Spleen (tissue), 11 donors: ENCODE data around the gene CRIP1. TPM values are rescaled to one million over a fixed set of nuclear protein-coding genes. Genes with fewer than 3 reads are reported as not detected.
A peak's percentile ranks its signal among the peaks of the same experiment; 100 is the strongest.

Source experiments
- DNase-seq: peaks from one replicate; pipeline ENCODE4 v3.0.0-alpha.2; 2020
- H3K27ac ChIP-seq, 8 donors: fragments of 200-600 bp; sonication (generic) in 7 of 8; 1 replicate in 4 of 8; 2 replicates in 4 of 8; pipeline versions ENCODE4 v1.5.0 to v1.8.0; 2016 to 2021; ENCODE audit warnings: inconsistent platforms in 4 of 8, mild to moderate bottlenecking in 4 of 8, moderate library complexity in 1 of 8
- H3K27me3 ChIP-seq, 7 donors: fragments of 200-600 bp; sonication (generic) in 6 of 7; replicated peaks in 1 of 7; 1 replicate in 4 of 7; 2 replicates in 3 of 7; pipeline versions ENCODE4 v1.5.0 to v1.8.0; 2016 to 2021; ENCODE audit warnings: inconsistent platforms in 3 of 7, mild to moderate bottlenecking in 1 of 7
- H3K36me3 ChIP-seq, 6 donors: fragments of 200-600 bp; sonication (generic) in 5 of 6; 1 replicate in 4 of 6; 2 replicates in 2 of 6; pipeline versions ENCODE4 v1.5.0 to v1.8.0; 2016 to 2021; ENCODE audit warnings: inconsistent platforms in 2 of 6
- H3K4me1 ChIP-seq, 6 donors: fragments of 200-600 bp; sonication (generic) in 5 of 6; 1 replicate in 3 of 6; 2 replicates in 3 of 6; pipeline versions ENCODE4 v1.5.0 to v1.8.0; 2016 to 2021; ENCODE audit warnings: inconsistent platforms in 3 of 6
- H3K4me3 ChIP-seq, 8 donors: fragments of 200-600 bp; sonication (generic) in 7 of 8; 1 replicate in 4 of 8; 2 replicates in 4 of 8; pipeline versions ENCODE4 v1.5.0 to v1.8.0; 2016 to 2021; ENCODE audit warnings: inconsistent platforms in 4 of 8, mild to moderate bottlenecking in 4 of 8, moderate library complexity in 2 of 8
- H3K9me3 ChIP-seq, 8 donors: fragments of 200-600 bp; sonication (generic) in 7 of 8; 1 replicate in 4 of 8; 2 replicates in 4 of 8; pipeline versions ENCODE4 v1.5.0 to v1.8.0; 2016 to 2021; ENCODE audit warnings: inconsistent platforms in 4 of 8
- POLR2A ChIP-seq, 3 donors: fragments of 450-650 bp; IDR thresholded peaks; one replicate each; pipeline ENCODE4 v1.5.1; 2017; ENCODE audit warnings: antibody characterized with exemption in 3 of 3, mild to moderate bottlenecking in 1 of 3
- POLR2AphosphoS5 ChIP-seq, 3 donors: sonication (generic); formaldehyde crosslinking; IDR thresholded peaks; one replicate each; pipeline ENCODE4 v1.5.1; 2017; ENCODE audit warnings: antibody characterized with exemption in 3 of 3
- WGBS, 5 donors: extraction: QIAGEN DNeasy Blood & Tissue Kit in 3 of 5; methylation state at CpG; one replicate each; pipeline versions ENCODE4 v1.1.5 to v1.1.7; 2013 to 2018; 5-methylcytosine and 5-hydroxymethylcytosine counted together
- intact Hi-C: fragments of 100-400 bp; cut with DNase I; formaldehyde crosslinking; loops from one replicate; pipeline ENCODE4 v1.15.0; 2023; ENCODE audit warnings: low total_unique reads
- polyA plus RNA-seq, 3 donors: library from polyadenylated mRNA; stranded (reverse); fragments of 200-250 nt; gene quantifications; one replicate each; pipeline ENCODE4 v1.2.1, GENCODE V29; 2013
- total RNA-seq, 7 donors: library from RNA; depleted of rRNA in 3 of 7; stranded (reverse); fragments of >200 nt in 3 of 7; fragmentation: NEBNext Ultra II Directional in 4 of 7; extraction: Animal tissue kit (Norgen Biotek cat#: 25700) in 4 of 7; gene quantifications; one replicate each; pipeline versions ENCODE4 v1.1.0 to v1.2.1, GENCODE V29; 2016 to 2021
- TF ChIP-seq, protein P1 (sequence below), 11 experiments: fragments of 200-600 bp in 7 of 11; fragments of 450-650 bp in 4 of 11; sonication (generic) in 4 of 11; IDR thresholded peaks in 8 of 11; conservative IDR thresholded peaks in 3 of 11; 1 replicate in 7 of 11; 2 replicates in 4 of 11; pipeline versions ENCODE4 v1.4.0 to v1.8.0; 2016 to 2021; ENCODE audit warnings: antibody characterized with exemption in 11 of 11, inconsistent platforms in 4 of 11, mild to moderate bottlenecking in 1 of 11
- donor health status: healthy with polysubstance abuse.
- donor health status: DM: no; HTN: no; CAD: no; lungs with moderate emphysema.
- donor health status: DM: no; HTN: no; CAD: no.
- donor health status: Bipolar disorder and iron deficiency.
- donor health status: healthy.
- donor health status: DM: no; HTN: no; CAD: no.
- donor health status: DM: yes; HTN: yes; CAD: no.

Gene CRIP1
- total and polyA plus RNA-seq, 10 donors = 20.5 to 349 (median 65.3) TPM

GRCh38 chr14:105534586-105534985, 47.9 kb downstream of the CRIP1 start:
- Histone ChIP-seq H3K4me1 (peaks cover 8 to 50% (median 32%) of the 10 kb centered on the region in 6 donors), H3K9me3 (no peaks in the 10 kb centered on the region), H3K27me3 (peaks cover 0 to 57% (median 7%) of the 10 kb centered on the region in 7 donors), H3K4me3 (no peak overlapping the region), H3K27ac (no peak overlapping the region), H3K36me3 (no peaks in the 10 kb centered on the region)
- TF ChIP-seq, protein P1, sequence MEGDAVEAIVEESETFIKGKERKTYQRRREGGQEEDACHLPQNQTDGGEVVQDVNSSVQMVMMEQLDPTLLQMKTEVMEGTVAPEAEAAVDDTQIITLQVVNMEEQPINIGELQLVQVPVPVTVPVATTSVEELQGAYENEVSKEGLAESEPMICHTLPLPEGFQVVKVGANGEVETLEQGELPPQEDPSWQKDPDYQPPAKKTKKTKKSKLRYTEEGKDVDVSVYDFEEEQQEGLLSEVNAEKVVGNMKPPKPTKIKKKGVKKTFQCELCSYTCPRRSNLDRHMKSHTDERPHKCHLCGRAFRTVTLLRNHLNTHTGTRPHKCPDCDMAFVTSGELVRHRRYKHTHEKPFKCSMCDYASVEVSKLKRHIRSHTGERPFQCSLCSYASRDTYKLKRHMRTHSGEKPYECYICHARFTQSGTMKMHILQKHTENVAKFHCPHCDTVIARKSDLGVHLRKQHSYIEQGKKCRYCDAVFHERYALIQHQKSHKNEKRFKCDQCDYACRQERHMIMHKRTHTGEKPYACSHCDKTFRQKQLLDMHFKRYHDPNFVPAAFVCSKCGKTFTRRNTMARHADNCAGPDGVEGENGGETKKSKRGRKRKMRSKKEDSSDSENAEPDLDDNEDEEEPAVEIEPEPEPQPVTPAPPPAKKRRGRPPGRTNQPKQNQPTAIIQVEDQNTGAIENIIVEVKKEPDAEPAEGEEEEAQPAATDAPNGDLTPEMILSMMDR (IDR thresholded peaks at IDR 0.05 in 8 of 11, conservative IDR thresholded peaks at IDR 0.05 in 3 of 11) = no peak
- no peak for TF ChIP-seq POLR2A (IDR thresholded peaks at IDR 0.05)
- TF ChIP-seq POLR2AphosphoS5 (IDR thresholded peaks at IDR 0.05) = no peak
- peak; percentile 70 for DNase-seq
- WGBS, 5 donors = 66 to 84% (median 77%) methylated on average over 11 to 13 of the region's 13 CpGs
- intact Hi-C loops = no loop called here

GRCh38 chr14:105536051-105536450, 49.4 kb downstream of the CRIP1 start:
- H3K4me1 ChIP-seq = peaks cover 4 to 36% (median 18%) of the 10 kb centered on the region in 6 donors
- H3K4me3 ChIP-seq = no peak overlapping the region
- no peaks in the 10 kb centered on the region for H3K9me3 ChIP-seq
- intact Hi-C loops = no loop called here
- peaks cover 0 to 53% (median 3%) of the 10 kb centered on the region in 7 donors for H3K27me3 ChIP-seq
- DNase-seq = peak; percentile 70
- TF ChIP-seq, protein P1 (IDR thresholded peaks at IDR 0.05 in 8 of 11, conservative IDR thresholded peaks at IDR 0.05 in 3 of 11) = no peak
- TF ChIP-seq POLR2AphosphoS5 (IDR thresholded peaks at IDR 0.05) = no peak
- 81 to 96% (median 88%) methylated on average over 3 to 7 of the region's 7 CpGs for WGBS, 5 donors
- H3K36me3 ChIP-seq = no peaks in the 10 kb centered on the region
- no peak overlapping the region for H3K27ac ChIP-seq

DNA sequence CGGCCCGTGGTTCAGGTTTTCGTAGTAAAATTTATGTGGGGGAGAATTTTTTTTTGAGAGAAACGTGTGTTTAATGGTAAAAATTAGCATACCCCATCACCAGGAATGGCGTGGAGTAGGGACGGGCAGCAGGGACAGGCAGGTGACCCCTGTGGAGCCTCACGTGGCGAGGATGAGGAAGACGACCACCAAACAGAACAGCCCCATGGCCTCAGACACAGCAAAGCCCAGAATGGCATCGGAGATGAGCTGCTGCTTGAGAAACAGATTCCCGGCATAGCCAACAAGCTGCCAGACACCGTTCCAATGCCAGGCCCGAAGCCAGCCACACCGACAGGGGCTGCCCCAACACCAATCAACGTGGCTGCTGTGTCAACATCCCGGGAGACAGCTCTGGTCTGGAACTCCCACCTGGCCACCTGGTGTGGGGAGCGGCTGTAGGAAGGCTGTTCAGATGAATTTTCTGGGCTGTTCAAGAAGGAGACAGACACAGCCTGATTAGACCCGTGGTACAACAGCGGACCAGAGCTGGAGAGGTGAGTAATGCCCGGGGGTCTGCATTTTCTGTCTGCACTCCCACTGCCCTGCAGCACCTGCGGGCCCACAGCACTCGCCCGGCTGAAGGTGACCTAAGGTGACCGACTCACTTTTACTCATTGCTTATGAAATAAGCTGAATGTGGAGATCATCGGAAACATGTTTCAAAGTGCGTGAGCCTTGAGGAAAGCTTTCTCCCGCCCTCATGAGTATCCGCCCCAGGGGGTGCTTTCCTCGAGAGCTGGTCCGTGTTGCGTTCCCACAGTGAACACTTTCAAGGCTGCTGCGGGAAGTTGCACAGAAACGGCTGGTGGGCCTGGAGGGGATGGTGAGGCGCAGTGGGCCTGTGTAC, 50.2 kb downstream of the CRIP1 start:
- intact Hi-C loops = no loop called here
- Histone ChIP-seq H3K4me3 (no peak overlapping the region), H3K27me3 (peaks cover 0 to 56% (median 3%) of the 10 kb centered on the region in 7 donors), H3K4me1 (peaks cover 4 to 27% (median 15%) of the 10 kb centered on the region in 6 donors), H3K9me3 (no peaks in the 10 kb centered on the region), H3K36me3 (no peaks in the 10 kb centered on the region), H3K27ac (no peak overlapping the region)
- no peak for TF ChIP-seq POLR2AphosphoS5 (IDR thresholded peaks at IDR 0.05)
- no peak for TF ChIP-seq POLR2A (IDR thresholded peaks at IDR 0.05)
- WGBS, 5 donors = 80 to 87% (median 83%) methylated on average over 33 to 34 of the region's 34 CpGs
- DNase-seq = no peak

- 23 to 44% (median 32%) methylated on average over 11 to 30 of the region's 30 CpGs for WGBS, 5 donors
- Histone ChIP-seq H3K27ac (no peak overlapping the region), H3K36me3 (no peaks in the 10 kb centered on the region), H3K4me1 (peaks cover 0 to 18% (median 7%) of the 10 kb centered on the region in 6 donors), H3K27me3 (peaks cover 0 to 56% (median 3%) of the 10 kb centered on the region in 7 donors), H3K4me3 (peak overlapping the region in 1 of 8 donors; percentile 34), H3K9me3 (peaks cover 0 to 8% (median 5%) of the 10 kb centered on the region in 8 donors)
- DNase-seq = peak; percentile 93
- intact Hi-C loops = no loop called here
- TF ChIP-seq POLR2A (IDR thresholded peaks at IDR 0.05) (no peak), POLR2AphosphoS5 (IDR thresholded peaks at IDR 0.05) (peak in 1 of 3 donors; percentile 14)
- TF ChIP-seq, protein P1 (IDR thresholded peaks at IDR 0.05 in 8 of 11, conservative IDR thresholded peaks at IDR 0.05 in 3 of 11) = peak; percentile 67 to 99 (median 97)
These were observed 51.1 kb downstream of the CRIP1 start for GRCh38 chr14:105537580-105538474.
